ENCODE data around the gene RAB5B.

The RAB5B gene

DNA sequence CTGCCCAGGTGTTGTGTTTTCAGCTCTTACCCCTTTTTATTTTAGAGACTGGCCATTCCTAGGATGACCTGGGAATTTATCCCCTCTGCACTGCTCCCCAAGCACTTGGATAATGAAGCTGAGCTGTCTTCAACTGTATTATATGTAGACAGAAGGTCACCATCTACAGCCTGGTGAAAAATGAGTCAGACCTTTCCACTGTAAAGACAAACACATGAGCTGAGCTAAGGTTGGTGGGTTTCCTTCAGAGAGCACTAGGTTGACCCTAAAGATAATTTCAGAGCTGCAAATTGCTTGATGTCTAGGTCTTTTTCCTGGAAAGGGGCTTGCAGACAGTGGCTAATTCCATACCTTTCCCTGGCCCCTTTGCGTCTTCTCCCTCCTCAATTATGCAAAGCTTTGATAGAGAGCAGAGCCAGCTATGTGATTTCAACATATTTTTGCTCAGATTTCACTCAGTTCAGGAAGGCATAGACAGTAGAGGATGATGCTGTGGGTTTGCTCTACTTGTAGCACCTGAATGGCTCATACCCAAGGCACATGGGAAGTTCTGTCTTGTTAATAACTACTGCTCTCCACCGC is 37.7 kb downstream of the RAB5B start:
- TF ChIP-seq, protein P1, sequence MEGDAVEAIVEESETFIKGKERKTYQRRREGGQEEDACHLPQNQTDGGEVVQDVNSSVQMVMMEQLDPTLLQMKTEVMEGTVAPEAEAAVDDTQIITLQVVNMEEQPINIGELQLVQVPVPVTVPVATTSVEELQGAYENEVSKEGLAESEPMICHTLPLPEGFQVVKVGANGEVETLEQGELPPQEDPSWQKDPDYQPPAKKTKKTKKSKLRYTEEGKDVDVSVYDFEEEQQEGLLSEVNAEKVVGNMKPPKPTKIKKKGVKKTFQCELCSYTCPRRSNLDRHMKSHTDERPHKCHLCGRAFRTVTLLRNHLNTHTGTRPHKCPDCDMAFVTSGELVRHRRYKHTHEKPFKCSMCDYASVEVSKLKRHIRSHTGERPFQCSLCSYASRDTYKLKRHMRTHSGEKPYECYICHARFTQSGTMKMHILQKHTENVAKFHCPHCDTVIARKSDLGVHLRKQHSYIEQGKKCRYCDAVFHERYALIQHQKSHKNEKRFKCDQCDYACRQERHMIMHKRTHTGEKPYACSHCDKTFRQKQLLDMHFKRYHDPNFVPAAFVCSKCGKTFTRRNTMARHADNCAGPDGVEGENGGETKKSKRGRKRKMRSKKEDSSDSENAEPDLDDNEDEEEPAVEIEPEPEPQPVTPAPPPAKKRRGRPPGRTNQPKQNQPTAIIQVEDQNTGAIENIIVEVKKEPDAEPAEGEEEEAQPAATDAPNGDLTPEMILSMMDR (IDR thresholded peaks at IDR 0.05) = no peak

DNA sequence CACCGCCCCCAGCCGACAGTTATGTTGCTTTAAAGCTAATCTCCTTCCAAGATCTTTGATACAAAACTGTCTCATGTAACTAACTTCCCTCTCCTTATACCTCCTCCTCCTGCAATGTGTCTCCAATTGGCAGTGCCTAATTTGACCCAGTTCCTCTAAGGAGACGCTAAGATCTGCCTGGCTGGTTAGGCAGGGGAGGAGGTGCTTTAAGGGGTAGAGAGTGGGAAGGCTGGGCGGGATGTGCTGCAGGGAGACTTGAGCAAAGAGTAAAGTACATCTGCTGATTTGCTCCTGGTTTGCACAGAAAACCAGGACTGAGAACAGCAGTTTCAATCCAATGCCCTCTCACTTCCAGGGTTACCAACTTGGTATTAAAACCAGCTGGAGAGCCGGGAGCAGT is 39.6 kb downstream of the RAB5B start:
- TF ChIP-seq, protein P1 (IDR thresholded peaks at IDR 0.05) = no peak

DNA sequence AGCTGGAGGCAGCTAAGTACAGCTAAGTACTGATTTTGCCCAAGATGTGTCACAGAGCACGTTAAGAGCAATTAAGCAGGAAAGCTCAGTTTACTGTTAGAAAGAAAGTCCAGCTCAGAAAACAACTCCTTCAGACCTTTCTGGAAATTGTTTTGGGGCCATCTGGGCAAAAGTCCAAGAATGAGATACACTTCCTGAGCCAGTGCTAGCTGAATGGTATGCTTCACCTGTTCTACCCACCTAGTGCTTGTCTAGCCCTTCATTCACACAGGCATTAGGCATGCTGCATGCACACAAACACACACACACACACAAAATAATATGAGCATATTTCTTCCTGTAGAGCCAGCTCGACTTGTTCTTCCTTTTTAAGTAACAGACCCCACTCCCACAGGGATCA is 40.3 kb downstream of the RAB5B start:
- TF ChIP-seq, protein P1 (IDR thresholded peaks at IDR 0.05) = no peak

DNA sequence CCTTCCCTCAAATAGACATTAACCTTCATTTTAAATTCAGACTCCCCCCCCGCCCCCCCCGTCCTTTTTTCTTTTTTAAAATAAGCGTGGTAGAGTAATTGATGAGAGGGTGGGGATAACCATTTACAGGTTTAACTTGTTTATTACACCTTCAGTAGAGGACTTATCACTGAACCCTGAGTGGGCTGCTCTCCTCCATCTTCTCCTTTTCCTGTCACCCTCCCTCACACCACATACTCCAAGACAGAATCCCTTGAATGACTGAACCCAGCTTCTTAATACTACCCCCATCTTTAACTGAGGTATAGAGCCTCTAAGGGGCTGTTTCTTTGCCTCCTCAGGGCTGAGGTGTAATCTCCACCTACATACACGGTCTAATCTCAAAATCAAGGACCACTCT is 43.3 kb downstream of the RAB5B start:
- TF ChIP-seq, protein P1 (IDR thresholded peaks at IDR 0.05) = no peak

DNA sequence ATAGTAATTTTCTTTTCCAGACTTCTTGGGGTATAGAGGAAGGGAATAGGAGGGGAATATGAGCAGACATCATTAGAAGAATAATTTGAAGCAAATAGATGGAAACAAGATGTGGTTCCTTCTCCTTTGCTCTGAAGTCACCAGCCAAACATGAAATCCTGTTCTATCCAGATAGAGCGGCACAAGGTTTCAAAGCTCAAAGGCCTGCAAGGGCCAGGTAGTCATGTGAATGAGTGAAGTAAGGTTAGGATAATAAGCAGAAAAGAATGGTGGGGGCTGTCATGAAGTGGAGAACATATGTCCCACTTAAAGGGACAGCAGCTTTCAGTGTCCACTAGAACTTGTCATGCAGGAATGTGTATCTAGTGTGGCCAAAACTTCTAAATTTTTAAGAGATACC is 44.5 kb downstream of the RAB5B start:
- TF ChIP-seq, protein P1 (IDR thresholded peaks at IDR 0.05) = no peak

DNA sequence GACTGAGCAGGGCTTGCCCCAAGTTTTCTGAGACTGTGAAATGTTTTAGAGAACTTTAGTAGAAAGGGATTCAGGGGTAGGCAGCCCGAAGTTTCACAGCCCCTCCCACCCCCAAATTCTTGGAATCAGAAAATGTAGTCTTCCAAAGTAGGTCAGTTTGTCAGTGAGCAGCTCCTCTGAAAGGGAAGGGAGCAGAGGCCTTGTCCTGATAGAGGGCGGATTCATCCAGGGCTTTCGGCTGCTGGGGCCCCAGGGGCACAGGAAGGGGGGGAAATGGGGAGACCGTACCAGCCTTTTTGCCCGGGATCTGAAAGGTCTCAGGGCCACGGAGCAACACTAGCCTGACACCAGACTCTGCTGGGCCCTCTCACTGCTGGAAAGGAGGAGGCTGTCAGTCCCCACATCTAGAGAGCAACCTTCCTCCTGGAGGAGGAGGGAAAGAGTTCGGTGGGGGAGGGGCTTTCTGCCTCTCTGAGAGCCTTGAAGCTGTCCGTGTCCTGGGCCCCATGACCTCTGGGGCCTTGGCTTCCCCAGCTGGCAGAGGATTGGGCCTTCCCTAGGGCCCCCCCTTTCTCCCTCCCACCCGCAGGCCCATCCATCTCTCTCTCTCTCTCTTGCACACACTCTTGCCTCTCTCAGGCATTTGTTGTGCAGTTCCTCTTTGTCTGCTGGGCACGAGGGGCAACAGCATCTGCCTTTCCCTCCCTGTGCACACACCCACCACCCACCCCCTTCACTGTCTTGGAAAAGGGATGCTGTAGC is 46.7 kb downstream of the RAB5B start, which contains the start of gene IKZF4:
IKZF4 (plus strand) TSS at position 621 of the 762 bp plus-strand sequence. CDS start 451 bp downstream, outside the sequence.
- TF ChIP-seq, protein P1 (IDR thresholded peaks at IDR 0.05) = no peak

DNA sequence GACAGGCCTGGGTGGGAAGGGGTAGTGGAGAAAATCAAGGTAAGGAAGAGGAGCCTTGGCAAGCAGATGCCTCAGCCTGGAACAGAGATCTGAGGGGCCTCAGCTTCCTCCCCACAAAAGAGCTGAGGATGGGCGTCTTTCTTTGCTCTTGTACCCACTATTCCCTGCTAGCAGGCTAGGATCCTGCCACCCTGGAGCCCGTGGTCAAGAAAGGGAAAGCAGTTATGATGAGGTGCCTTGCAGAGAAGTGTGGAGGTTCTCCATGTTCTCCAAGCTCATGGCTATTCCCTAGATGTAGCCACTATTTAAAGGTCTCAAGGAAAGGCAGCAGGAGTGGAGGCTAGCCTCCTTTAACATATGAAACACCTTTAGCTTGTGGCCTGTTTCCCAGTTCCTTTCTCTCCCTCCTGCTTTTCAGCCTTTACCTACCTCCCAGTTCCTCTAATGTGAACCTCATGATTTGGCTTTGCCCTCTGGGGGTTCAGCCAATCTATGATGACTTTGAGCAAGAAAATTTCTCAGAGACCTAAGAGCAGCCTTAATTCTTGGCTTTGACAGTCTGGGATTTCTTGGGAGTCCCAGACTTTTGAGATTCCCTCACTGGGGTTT is 48.1 kb downstream of the RAB5B start:
- TF ChIP-seq, protein P1 (IDR thresholded peaks at IDR 0.05) = no peak
